Skeletal muscle tissue (tissue), 4 donors: ENCODE data around the gene ZRANB1. TPM values are rescaled to one million over a fixed set of nuclear protein-coding genes. Genes with fewer than 3 reads are reported as not detected.
A peak's percentile ranks its signal among the peaks of the same experiment; 100 is the strongest.

Source experiments
- H3K27ac ChIP-seq: one replicate; pipeline ENCODE4 v1.7.0; 2013; ENCODE audit warnings: mild to moderate bottlenecking, low read depth, low read length, inconsistent platforms
- H3K27me3 ChIP-seq, 3 donors: one replicate each; pipeline ENCODE4 v1.7.0; 2013; ENCODE audit warnings: low read length in 3 of 3; ENCODE audit not compliant: control insufficient read depth in 3 of 3, insufficient read depth in 3 of 3
- H3K36me3 ChIP-seq, 3 donors: one replicate each; pipeline ENCODE4 v1.7.0; 2013; ENCODE audit warnings: low read length in 3 of 3; ENCODE audit not compliant: control insufficient read depth in 3 of 3, insufficient read depth in 3 of 3
- H3K4me1 ChIP-seq, 3 donors: one replicate each; pipeline ENCODE4 v1.7.0; 2013; ENCODE audit warnings: low read length in 3 of 3, mild to moderate bottlenecking in 3 of 3; ENCODE audit not compliant: control insufficient read depth in 3 of 3, insufficient read depth in 3 of 3
- H3K4me3 ChIP-seq, 3 donors: one replicate each; pipeline ENCODE4 v1.7.0; 2013; ENCODE audit warnings: low read length in 3 of 3
- H3K9ac ChIP-seq, 3 donors: one replicate each; pipeline ENCODE4 v1.7.0; 2013; ENCODE audit warnings: low read length in 3 of 3, mild to moderate bottlenecking in 3 of 3, moderate library complexity in 2 of 3, low read depth in 1 of 3
- H3K9me3 ChIP-seq, 3 donors: one replicate each; pipeline ENCODE4 v1.7.0; 2013; ENCODE audit warnings: low read length in 3 of 3; ENCODE audit not compliant: control insufficient read depth in 3 of 3
- total RNA-seq: library from RNA; depleted of rRNA; stranded (reverse); fragments of >200 nt; gene quantifications from one replicate; pipeline ENCODE4 v1.2.3, GENCODE V29; 2014
- donor health status: Osteomylitis.

The ZRANB1 gene
- total RNA-seq, 1 donor from 2014 or later: 36.5 TPM

- Histone ChIP-seq H3K27ac (peak overlapping the region; percentile 49), H3K36me3 (peaks cover 0 to 5% (median 3%) of the 10 kb centered on the region in 3 donors), H3K27me3 (no peaks in the 10 kb centered on the region), H3K4me1 (peaks cover 41 to 76% (median 65%) of the 10 kb centered on the region in 3 donors), H3K9ac (peak overlapping the region; percentile 5 to 72 (median 51)), H3K9me3 (no peaks in the 10 kb centered on the region), H3K4me3 (peak overlapping the region in 1 of 3 donors; percentile 15)
Observed at GRCh38 chr10:125027871-125028869, 86.2 kb downstream of the ZRANB1 start.

- no peak overlapping the region for H3K27ac ChIP-seq
- peaks cover 25 to 64% (median 53%) of the 10 kb centered on the region in 3 donors for H3K4me1 ChIP-seq
Observed at GRCh38 chr10:125029584-125030242, 87.8 kb downstream of the ZRANB1 start.

GRCh38 chr10:125030567-125031197 is 88.8 kb downstream of the ZRANB1 start:
- no peak overlapping the region for H3K27ac ChIP-seq
- H3K9ac ChIP-seq: no peak overlapping the region
- H3K27me3 ChIP-seq: no peaks in the 10 kb centered on the region
- H3K4me3 ChIP-seq: no peak overlapping the region
- peaks cover 26 to 64% (median 52%) of the 10 kb centered on the region in 3 donors for H3K4me1 ChIP-seq
- peaks cover 0 to 5% (median 3%) of the 10 kb centered on the region in 3 donors for H3K36me3 ChIP-seq
- no peaks in the 10 kb centered on the region for H3K9me3 ChIP-seq

More at GRCh38 chr10:125029584-125030242, 87.8 kb downstream of the ZRANB1 start:
- no peaks in the 10 kb centered on the region for H3K9me3 ChIP-seq
- no peaks in the 10 kb centered on the region for H3K27me3 ChIP-seq
- H3K4me3 ChIP-seq: no peak overlapping the region
- H3K36me3 ChIP-seq: peaks cover 0 to 5% (median 3%) of the 10 kb centered on the region in 3 donors
- H3K9ac ChIP-seq: no peak overlapping the region

- Histone ChIP-seq H3K27ac (no peak overlapping the region), H3K36me3 (peaks cover 0 to 7% (median 2%) of the 10 kb centered on the region in 3 donors), H3K9me3 (no peaks in the 10 kb centered on the region), H3K27me3 (no peaks in the 10 kb centered on the region), H3K4me1 (peaks cover 42 to 75% (median 65%) of the 10 kb centered on the region in 3 donors), H3K9ac (peak overlapping the region in 1 of 3 donors; percentile 26), H3K4me3 (no peak overlapping the region)
Observed at GRCh38 chr10:125032474-125033020, 90.6 kb downstream of the ZRANB1 start.

- H3K36me3 ChIP-seq: peaks cover 0 to 13% (median 4%) of the 10 kb centered on the region in 3 donors
- H3K27ac ChIP-seq: no peak overlapping the region
- no peaks in the 10 kb centered on the region for H3K9me3 ChIP-seq
- H3K4me1 ChIP-seq: peaks cover 42 to 75% (median 66%) of the 10 kb centered on the region in 3 donors
- H3K9ac ChIP-seq: no peak overlapping the region
- H3K27me3 ChIP-seq: no peaks in the 10 kb centered on the region
- H3K4me3 ChIP-seq: no peak overlapping the region
Observed at GRCh38 chr10:125033146-125033924, 91.4 kb downstream of the ZRANB1 start.

- no peaks in the 10 kb centered on the region for H3K9me3 ChIP-seq
- H3K27me3 ChIP-seq: no peaks in the 10 kb centered on the region
- H3K4me3 ChIP-seq: no peak overlapping the region
- peaks cover 48 to 77% (median 71%) of the 10 kb centered on the region in 3 donors for H3K4me1 ChIP-seq
- no peak overlapping the region for H3K27ac ChIP-seq
- no peak overlapping the region for H3K9ac ChIP-seq
- peaks cover 0 to 13% (median 4%) of the 10 kb centered on the region in 3 donors for H3K36me3 ChIP-seq
Observed at GRCh38 chr10:125034675-125035074, 92.8 kb downstream of the ZRANB1 start.

GRCh38 chr10:125035136-125035535 is 93.2 kb downstream of the ZRANB1 start:
- H3K27me3 ChIP-seq: no peaks in the 10 kb centered on the region
- no peak overlapping the region for H3K4me3 ChIP-seq
- H3K27ac ChIP-seq: no peak overlapping the region
- H3K36me3 ChIP-seq: peaks cover 0 to 13% (median 4%) of the 10 kb centered on the region in 3 donors
- no peak overlapping the region for H3K9ac ChIP-seq
- peaks cover 49 to 79% (median 72%) of the 10 kb centered on the region in 3 donors for H3K4me1 ChIP-seq
- no peaks in the 10 kb centered on the region for H3K9me3 ChIP-seq

- no peaks in the 10 kb centered on the region for H3K27me3 ChIP-seq
- no peak overlapping the region for H3K9ac ChIP-seq
- no peak overlapping the region for H3K4me3 ChIP-seq
- H3K9me3 ChIP-seq: no peaks in the 10 kb centered on the region
- H3K27ac ChIP-seq: no peak overlapping the region
- H3K36me3 ChIP-seq: peaks cover 0 to 13% (median 4%) of the 10 kb centered on the region in 3 donors
- H3K4me1 ChIP-seq: peaks cover 45 to 75% (median 70%) of the 10 kb centered on the region in 3 donors
Observed at GRCh38 chr10:125035588-125036295, 93.8 kb downstream of the ZRANB1 start.
